KOPT-K1 (cell line): ENCODE data around the gene ZFX.
"Not testable (repeated sequence)": the region's sequence is repeated elsewhere in the genome, so short reads cannot be mapped to it uniquely, and the experiment has no call there.

Experiments used
- H3K27ac ChIP-seq: fragments of 200-600 bp; sonication (generic); 2 replicates; pipeline ENCODE4 v1.5.1; 2016; ENCODE audit warnings: antibody characterized with exemption, mild to moderate bottlenecking, low read depth, low read length; ENCODE audit not compliant: poor library complexity, severe bottlenecking
- H3K36me3 ChIP-seq: fragments of 200-600 bp; sonication (generic); 2 replicates; pipeline ENCODE4 v1.5.1; 2017; ENCODE audit warnings: antibody characterized with exemption, mild to moderate bottlenecking, low read length, moderate library complexity; ENCODE audit not compliant: insufficient read depth
- H3K9me3 ChIP-seq: fragments of 200-600 bp; sonication (generic); 2 replicates; pipeline ENCODE4 v1.5.1; 2017; ENCODE audit warnings: antibody characterized with exemption, low read length, mild to moderate bottlenecking; ENCODE audit not compliant: insufficient read depth, poor library complexity, severe bottlenecking

Gene ZFX

DNA sequence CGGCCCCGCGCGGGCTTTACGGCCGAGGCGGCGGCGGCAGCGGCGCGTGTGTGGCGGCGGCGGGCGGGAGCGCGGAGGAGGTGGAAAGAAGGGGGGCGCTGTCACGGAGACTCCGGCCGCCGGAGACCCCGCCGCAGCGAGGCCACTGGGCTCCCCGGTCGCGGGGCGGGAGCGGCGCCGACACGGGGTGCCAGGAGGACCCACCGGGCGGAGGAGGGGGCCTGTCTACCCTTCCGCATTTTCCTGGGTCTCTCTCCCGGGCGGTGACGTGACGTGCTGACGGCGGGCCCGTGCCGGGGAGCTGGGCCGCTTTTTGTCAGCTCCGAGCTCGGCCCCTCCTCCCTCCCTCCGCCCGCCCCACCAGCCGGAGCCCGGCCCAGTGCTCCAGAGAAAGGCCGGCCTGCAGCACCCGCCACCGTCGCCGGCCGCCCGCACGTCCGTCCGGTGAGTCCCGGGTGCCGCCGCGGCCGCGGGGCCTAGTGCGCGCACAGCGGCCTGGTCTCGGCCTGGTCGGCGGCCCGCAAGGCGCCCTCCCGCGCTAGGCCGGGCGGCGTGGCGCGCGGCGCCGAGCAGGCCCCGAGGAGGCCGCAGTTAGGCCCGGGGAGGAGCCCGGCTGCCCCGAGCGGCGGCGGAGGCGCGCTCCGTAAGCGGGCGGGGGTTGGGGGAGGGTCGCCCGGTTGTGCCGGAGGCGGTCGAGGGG is at the start of gene ZFX:
Gene ZFX (plus strand): TSS at position 379 of the 700 bp plus-strand sequence. CDS start 23,014 bp downstream, outside the sequence.
- Histone ChIP-seq H3K36me3 (peaks cover 13% of the 10 kb centered on the region), H3K9me3 (no peaks in the 10 kb centered on the region), H3K27ac (peak within 1 kb of the TSS; percentile 84)

DNA sequence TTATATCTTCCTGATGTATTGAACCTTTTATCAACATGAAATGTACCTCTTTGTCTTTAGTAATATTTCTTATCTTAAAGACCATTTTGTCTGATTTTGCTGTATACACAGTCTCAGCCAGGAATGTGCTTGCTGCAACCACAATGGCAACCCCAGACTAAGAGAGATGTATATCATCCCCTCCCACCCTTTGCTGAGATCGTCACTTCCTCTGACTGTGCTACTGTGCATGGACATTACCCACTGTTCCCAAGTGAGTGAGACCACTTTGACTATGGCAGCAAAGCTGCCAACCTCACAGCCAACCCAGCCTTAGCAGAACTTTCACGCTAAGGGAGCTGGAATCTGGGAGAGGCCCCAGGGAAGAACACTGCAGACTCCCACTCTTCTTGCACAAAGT is 48.8 kb upstream of the ZFX start:
- Histone ChIP-seq H3K36me3 (no peaks in the 10 kb centered on the region), H3K9me3 (no peaks in the 10 kb centered on the region), H3K27ac (peak overlapping the region; percentile 34)

DNA sequence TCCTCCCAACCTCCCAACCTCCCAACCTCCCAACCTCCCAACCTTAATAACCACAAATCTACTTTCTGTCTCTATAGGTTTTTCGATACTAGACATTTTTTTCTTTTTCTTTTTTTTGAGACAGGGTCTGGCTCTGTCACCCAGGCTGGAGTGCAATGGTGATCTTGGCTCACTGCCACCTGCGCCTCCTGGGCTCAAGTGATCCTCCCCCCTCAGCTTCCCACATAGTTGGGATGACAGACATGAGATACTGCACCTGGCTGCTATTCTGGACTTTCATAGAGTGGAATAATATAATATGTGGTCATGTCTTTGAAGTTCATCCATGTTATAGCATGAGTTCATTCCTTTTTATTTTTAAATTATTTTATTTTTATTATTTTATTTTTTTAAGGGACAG is 39.5 kb upstream of the ZFX start:
- no peaks in the 10 kb centered on the region for H3K36me3 ChIP-seq
- H3K9me3 ChIP-seq = no peaks in the 10 kb centered on the region
- H3K27ac ChIP-seq = no peak overlapping the region

DNA sequence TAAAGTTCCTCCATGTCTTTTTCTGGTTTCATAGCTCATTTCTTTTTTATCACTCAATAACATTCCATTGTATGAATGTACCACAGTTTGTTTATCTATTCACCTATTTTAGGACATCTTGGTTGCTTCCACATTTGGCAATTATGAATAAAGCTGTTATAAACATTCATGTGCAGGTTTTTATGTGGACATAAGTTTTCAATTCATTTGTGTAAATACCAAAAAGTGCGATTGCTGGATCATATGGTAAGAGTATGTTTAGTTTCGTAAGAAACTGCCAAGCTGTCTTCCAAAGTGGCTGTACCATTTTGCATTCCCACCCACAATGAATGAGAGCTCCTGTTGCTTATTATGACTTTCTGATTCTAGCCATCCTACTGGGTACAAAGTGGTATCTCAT is 36.3 kb upstream of the ZFX start:
- Histone ChIP-seq H3K36me3 (no peaks in the 10 kb centered on the region), H3K9me3 (no peaks in the 10 kb centered on the region), H3K27ac (no peak overlapping the region)

DNA sequence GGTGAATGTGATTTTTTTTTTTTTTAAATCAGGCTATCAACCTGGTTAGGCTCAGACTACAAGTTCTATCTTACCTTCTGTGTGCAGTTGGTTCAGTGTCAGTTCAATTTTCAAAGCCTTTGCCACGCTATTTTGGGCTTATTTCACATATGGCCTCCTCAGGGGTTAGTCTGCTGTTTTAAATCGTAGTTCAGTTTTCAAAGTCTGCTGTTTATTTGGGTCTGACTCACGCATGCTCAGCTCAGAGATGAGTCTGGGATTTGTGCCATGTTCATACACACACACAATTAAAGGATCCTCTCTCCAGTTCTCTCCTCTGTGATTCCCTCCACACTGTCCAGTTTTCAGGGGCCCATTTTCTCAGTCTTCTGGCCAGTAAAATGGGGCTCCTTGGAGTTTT is 32.3 kb upstream of the ZFX start:
- Histone ChIP-seq H3K27ac (no peak overlapping the region), H3K36me3 (no peaks in the 10 kb centered on the region)

DNA sequence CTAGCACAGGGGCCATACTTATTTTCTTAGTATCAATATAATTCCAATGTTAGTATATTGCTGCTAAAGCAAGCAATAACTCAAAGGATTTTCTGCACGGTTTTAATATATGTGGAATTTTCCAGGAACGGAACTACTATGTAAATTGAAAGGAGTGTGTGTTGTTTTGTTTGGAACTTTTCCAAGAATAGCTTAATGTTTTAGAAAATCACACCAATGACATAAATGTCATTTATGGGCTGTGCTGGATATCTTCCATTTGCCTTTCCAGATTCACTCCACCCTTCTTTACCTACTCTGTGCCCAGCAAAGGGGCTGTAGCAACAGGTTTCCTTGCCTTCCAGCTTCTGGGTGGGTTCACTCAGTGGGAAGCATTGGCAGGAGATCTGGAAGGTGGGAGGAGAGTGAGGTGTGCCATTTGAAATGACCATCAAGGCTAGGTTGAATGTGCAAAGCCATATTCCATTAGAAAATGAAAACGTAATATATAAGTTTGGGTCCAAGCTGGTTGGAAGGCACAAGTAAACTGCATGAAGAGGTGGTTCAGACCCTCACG is 25.2 kb upstream of the ZFX start:
- H3K36me3 ChIP-seq = no peaks in the 10 kb centered on the region
- H3K27ac ChIP-seq = no peak overlapping the region
- no peaks in the 10 kb centered on the region for H3K9me3 ChIP-seq

More for the DNA sequence above, 32.3 kb upstream of the ZFX start:
- no peaks in the 10 kb centered on the region for H3K9me3 ChIP-seq

DNA sequence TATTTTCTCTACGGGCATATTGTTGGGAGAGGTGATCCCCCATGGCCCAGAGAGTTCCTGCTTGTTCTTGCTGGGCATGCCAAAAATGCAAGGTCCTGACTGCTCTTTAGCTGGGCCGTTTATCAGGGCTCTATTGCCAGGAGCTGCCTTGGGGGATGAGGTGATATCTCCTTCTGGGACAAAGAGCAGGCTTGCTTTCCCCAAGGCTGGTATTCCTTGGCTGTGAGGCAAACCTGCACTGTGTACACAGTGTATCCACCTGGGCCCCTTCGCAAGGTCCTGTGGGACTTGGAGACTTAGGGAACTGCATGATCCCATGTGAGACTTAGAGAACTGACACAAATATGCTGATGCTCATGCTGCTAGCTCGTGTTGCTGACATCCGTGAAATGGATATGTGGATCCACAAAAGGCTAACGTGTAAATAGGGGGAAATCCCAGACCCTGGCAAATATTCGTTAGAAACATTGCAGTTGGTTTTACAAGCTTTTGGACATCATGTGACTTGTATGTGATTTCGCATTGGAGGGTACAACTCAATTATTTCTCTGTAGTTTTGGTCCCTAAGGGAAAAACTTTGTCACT is 24.4 kb upstream of the ZFX start:
- Histone ChIP-seq H3K36me3 (no peaks in the 10 kb centered on the region), H3K9me3 (no peaks in the 10 kb centered on the region), H3K27ac (no peak overlapping the region)

DNA sequence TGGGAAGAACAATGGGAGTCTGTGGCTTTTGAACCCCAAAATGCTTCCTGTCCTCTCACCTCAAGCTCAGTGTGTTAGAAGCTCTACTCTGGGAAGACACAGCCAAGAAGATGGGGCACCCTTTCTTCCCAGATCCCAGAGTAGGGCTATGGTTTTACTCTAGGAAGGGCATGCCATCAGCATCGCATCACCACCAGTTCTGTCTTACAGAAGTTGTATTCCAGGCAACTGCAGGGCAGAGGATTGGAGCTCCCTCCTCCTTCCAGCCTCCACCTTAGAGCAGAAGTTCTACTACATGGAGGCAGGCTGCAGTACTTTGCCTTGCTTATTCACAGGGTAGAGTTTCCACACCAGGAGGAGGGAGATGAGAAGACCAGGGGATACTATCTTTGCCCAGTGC is 18.1 kb upstream of the ZFX start:
- Histone ChIP-seq H3K9me3 (no peaks in the 10 kb centered on the region), H3K36me3 (no peaks in the 10 kb centered on the region), H3K27ac (no peak overlapping the region)

DNA sequence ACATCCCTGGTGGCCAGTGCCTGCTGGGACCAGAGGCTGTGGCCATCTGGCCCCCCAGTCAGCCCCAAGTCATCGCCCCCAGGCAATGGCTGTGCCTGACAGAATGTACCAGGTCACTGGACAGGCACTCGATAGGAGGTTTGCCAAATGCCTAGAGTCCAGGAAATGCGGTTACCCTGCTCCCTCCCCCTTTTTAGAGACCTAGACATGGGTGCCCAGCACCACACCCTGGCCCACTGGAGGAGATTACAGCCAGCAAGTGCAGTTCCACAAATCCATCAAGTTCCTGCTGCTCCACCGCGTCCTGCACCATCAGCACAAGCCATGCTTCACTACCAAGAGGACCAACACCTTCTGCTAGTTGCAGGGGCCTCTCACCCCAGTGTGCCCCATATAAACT is 16.2 kb upstream of the ZFX start:
- Histone ChIP-seq H3K9me3 (no peaks in the 10 kb centered on the region), H3K36me3 (no peaks in the 10 kb centered on the region), H3K27ac (no peak overlapping the region)

DNA sequence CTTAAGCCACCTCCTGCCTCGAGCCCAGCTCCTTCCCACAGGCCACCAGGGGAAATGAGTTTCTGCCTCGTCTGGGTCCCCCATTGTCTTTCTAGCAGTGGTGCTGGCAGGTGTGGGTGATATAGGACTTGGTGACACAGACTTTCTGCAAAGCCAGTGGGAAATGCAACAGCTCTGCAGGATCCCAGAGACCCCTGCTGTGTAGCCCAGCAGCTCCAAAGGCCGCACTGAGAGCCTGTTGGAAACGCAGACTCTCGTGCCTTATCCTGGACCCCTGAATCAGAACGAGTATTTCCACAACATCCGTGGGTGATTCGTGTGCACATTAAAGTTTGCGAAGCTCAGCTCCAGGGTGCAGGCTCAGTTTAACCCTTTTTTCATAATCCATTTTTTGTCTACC is 13.8 kb upstream of the ZFX start:
- H3K9me3 ChIP-seq = not testable (repeated sequence)

DNA sequence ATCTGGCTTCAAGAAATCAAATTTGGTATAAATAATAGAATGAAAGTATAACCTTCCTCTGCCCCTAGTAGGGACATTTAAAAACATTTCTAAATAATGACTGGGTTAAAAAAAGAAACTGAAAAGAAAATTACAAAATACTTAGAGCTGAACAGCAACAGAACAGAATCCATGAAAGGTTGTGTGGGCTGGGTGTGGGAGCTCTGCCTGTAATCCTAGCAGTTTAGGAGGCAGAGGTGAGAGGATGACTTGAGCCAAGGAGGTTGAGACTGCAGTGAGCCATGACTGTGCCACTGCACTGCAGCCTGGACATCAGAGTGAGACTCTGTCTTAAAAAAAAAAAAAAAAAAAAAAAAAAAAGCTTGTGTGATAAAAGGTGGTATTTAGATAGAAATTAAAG is 12.3 kb upstream of the ZFX start:
- H3K27ac ChIP-seq = no peak overlapping the region
- H3K36me3 ChIP-seq = no peaks in the 10 kb centered on the region
- H3K9me3 ChIP-seq = no peaks in the 10 kb centered on the region

More for the DNA sequence above, 13.8 kb upstream of the ZFX start:
- H3K36me3 ChIP-seq, H3K27ac ChIP-seq: not testable (repeated sequence)

DNA sequence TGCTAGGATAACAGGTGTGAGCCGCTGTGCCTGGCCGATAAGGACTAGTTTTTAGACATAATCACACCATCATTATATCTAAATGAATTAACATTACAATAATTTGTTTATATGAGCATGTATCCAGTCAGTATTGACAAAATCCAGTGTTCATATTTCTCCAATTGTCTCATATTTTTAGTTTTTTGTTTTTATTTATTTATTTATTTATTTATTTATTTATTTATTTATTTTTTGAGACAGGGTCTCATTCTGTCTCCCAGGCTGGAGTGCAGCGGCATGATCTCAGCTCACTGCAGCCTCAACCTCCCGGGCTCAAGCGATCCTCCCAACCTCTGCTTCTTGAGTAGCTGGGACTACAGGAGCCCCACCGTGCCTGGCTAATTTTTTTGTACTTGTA is 5.5 kb upstream of the ZFX start:
- H3K36me3 ChIP-seq, H3K9me3 ChIP-seq, H3K27ac ChIP-seq: not testable (repeated sequence)

DNA sequence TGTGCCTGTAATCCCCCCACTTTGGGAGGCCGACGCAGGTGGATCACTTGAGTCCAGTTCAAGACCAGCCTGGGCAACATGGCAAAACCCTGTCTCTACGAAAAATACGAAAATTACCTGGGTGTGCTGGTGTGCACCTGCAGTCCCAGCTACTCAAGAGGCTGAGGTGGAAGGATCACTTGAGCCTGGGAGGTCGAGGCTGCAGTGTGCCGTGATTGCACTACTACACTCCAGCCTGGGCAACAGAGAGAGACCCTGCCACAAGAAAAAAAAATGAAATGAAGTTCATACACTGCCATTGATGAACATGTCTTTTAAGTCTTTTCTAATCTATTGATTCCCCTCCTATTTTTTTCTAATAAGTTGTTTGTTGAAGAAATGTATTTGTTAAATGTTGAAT is 5.0 kb upstream of the ZFX start:
- no peaks in the 10 kb centered on the region for H3K36me3 ChIP-seq
- H3K9me3 ChIP-seq = no peaks in the 10 kb centered on the region
- no peak overlapping the region for H3K27ac ChIP-seq

DNA sequence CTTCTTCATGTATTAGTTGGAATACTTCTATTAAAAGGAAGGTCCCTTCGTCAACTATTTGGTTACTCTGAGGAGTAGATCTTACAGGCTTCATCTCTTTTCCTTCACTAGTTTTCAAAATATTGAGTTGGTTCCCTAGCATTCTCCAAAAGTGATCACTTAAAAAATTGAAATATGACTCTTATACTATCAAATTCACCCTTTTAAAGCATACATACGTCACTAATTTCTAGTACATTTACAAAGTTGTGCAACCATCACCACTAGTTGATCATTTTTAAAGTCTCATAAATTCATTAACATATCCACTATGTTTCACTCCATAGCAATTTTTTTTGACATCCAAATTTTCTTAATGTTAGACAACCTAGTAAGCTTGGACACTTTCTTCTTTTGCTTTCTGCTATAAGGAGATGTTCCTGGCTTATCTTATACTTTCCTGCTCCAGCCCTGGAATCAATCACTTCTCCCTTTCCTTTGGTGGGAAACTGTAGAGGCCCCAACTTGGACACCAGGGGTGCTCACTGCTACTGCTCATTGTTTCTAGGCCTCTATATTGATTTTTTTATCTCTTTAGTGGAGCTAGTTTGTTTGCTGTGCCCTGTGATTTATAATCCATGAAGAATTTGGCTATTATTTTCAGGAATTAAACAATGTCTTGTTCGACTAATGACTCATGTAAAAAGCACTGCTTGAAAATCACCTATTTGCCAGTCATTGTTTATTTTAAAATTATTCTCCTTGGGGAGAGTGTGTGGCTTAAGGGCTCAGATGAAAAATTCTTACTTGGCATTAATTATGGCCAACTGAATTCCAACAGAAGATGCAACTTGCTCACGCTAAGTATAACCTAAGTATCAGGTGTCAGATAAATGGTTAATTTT is 4.0 kb upstream of the ZFX start:
- H3K36me3 ChIP-seq = no peaks in the 10 kb centered on the region
- H3K27ac ChIP-seq = peak overlapping the region; percentile 84
- no peaks in the 10 kb centered on the region for H3K9me3 ChIP-seq

DNA sequence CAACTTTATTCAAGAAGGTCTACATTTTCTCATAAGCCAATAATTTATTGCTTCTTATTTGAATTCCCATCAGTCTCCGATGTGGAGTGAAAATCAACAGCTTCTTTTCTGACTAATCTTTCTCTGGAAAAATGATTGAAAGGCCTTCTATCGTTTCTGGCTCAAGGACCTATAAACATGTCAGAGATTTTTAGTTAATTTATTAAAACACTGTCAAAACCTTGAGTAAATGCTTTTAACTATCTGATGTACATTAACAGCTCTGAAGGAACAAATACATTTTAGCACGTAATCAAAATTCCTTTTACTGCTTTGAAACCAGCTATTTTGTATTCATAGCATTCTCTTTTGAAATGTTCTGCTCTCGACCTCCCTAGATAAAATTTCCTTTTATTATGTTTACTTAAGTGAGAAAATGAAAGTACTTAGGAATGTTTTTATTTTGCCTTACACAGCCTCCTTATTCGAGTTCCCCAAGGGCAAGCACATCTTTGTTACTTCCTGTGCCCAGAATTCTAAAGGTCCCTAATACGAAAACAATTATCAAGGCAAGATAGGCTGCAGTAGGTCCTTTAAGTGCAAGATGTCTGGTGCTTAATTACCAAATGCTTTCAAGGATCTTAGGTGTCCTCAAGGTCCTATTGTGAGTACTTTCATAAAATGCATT is 3.1 kb upstream of the ZFX start:
- Histone ChIP-seq H3K9me3 (no peaks in the 10 kb centered on the region), H3K36me3 (peaks cover under 1% of the 10 kb centered on the region; the same call in 1 of the 2 replicates), H3K27ac (peak overlapping the region; percentile 84)
